LNCAP (cell line): ENCODE results near the gene KCTD14.

Experiments used
- TF ChIP-seq, protein P1 (sequence below): fragments of 450-650 bp; IDR thresholded peaks from 2 replicates; pipeline ENCODE4 v1.5.1; 2017; ENCODE audit warnings: mild to moderate bottlenecking

KCTD14 gene

DNA sequence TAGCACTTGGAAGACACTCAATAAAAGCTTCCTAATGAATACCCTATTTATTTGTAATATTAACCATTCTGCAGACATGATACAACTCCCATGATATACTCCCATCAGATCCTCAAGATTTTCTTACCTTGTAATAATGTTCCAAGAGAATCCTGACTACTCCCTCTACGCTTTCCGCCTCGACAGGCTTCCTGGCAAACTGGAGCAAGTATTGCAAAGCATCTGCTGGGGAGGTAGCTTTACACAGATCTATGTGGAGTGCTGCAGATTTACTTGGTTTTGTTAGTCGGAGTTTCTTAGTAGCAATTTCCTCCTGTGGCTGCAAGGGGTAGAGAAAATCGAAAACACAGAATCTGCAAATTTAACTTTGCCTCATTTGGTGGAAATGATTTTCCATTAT, 32.1 kb downstream of the KCTD14 start:
- TF ChIP-seq, protein P1, sequence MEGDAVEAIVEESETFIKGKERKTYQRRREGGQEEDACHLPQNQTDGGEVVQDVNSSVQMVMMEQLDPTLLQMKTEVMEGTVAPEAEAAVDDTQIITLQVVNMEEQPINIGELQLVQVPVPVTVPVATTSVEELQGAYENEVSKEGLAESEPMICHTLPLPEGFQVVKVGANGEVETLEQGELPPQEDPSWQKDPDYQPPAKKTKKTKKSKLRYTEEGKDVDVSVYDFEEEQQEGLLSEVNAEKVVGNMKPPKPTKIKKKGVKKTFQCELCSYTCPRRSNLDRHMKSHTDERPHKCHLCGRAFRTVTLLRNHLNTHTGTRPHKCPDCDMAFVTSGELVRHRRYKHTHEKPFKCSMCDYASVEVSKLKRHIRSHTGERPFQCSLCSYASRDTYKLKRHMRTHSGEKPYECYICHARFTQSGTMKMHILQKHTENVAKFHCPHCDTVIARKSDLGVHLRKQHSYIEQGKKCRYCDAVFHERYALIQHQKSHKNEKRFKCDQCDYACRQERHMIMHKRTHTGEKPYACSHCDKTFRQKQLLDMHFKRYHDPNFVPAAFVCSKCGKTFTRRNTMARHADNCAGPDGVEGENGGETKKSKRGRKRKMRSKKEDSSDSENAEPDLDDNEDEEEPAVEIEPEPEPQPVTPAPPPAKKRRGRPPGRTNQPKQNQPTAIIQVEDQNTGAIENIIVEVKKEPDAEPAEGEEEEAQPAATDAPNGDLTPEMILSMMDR = no peak

DNA sequence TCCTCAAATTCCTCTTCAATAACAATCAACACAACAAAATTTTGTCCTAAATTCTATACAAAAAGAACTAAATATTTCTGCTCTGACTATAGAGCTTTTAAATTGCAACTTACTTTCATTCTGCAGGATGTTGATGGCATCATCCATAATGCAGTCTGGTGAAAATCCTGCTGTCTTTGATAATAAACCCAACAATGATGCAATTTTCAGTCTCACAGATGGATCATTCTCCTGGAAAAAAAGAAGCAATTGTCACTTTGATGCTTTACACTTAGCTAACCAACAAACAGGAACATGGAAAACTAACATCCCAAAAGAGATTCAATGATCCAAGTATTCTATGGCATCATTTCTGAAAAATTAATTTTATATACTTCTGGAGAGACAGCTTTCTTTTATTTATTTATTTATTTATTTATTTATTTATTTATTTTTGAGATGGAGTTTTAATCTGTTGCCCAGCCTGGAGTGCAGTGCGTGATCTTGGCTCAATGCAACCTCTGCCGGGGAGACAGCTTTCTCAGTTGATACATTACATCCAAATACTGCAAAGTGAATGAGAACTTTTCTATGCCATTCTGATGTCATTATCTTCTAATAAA, 41.6 kb downstream of the KCTD14 start:
- TF ChIP-seq, protein P1 = no peak

GRCh38 chr11:77968337-77968736, 54.7 kb downstream of the KCTD14 start:
- TF ChIP-seq, protein P1 = no peak

DNA sequence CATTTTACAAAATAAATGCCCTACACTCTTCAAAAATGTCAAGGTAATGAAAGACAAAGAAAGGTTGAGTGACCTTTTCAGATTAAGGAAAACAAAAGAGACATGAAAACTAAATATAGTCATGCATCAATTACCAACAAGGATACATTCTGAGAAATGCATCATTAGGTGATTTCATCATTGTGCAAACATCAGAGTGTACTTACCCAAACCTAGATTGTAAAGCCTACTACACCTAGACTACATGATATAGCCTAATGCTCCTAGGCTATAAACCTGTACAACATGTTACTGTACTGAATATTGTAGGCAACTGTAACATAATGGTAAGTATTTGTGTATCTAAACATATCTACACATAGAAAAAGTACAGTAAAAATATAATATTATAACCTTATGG, 55.3 kb downstream of the KCTD14 start:
- TF ChIP-seq, protein P1 = no peak

DNA sequence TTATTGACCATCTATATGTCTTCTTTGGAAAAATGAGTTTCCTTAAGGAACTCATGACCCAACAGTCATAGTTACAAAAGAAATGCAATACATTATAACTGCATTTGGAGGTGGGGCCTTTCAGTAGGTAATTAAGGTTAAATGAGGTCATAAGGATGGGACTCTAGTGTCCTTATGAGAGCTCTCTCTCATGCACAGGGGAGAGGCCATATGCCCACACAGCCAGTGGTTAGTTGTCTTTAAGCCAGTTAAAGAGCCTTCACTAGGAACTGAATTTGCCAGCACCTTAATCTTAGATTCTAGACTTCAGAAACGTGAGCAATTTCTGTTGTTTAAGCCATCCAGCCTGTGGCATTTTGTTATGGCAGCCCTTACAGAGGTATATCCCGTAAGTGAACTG, 56.0 kb downstream of the KCTD14 start:
- TF ChIP-seq, protein P1 = no peak

- TF ChIP-seq, protein P1 = no peak
These were observed 56.7 kb downstream of the KCTD14 start for GRCh38 chr11:77966338-77966737.
